HG02852 (cell line): ENCODE data around the gene ZNF846.
"Not testable (repeated sequence)": the region's sequence is repeated elsewhere in the genome, so short reads cannot be mapped to it uniquely, and the experiment has no call there.

Source experiments
- ATAC-seq: cut with Tn5 transposase; IDR thresholded peaks from one replicate; pipeline ENCODE4 v1.9.1; 2021; ENCODE audit warnings: mild to moderate bottlenecking, moderate library complexity; ENCODE audit not compliant: unreplicated experiment

Gene ZNF846

GRCh38 chr19:9785367-9786331 lies 17.1 kb upstream of the ZNF846 start:
- peak; percentile 68 for ATAC-seq

- ATAC-seq: not testable (repeated sequence)
Measured at GRCh38 chr19:9784163-9784496, 15.6 kb upstream of the ZNF846 start.

GRCh38 chr19:9782338-9782737 lies 13.8 kb upstream of the ZNF846 start:
- no peak for ATAC-seq

- no peak for ATAC-seq
Measured at GRCh38 chr19:9757544-9758501, 10.7 kb downstream of the ZNF846 start.

GRCh38 chr19:9752701-9753443 lies 15.7 kb downstream of the ZNF846 start:
- no peak for ATAC-seq

- no peak for ATAC-seq
Measured at GRCh38 chr19:9751446-9751845, 17.1 kb downstream of the ZNF846 start.

- ATAC-seq: no peak
Measured at GRCh38 chr19:9741476-9742171, 26.9 kb downstream of the ZNF846 start.

- no peak for ATAC-seq
Measured at GRCh38 chr19:9735986-9736385, 32.6 kb downstream of the ZNF846 start.

- not testable (repeated sequence) for ATAC-seq
Measured at GRCh38 chr19:9730056-9730455, 38.5 kb downstream of the ZNF846 start.

GRCh38 chr19:9729162-9729561 lies 39.4 kb downstream of the ZNF846 start:
- no peak for ATAC-seq

GRCh38 chr19:9727644-9728043 lies 40.9 kb downstream of the ZNF846 start:
- ATAC-seq: no peak

- ATAC-seq: not testable (repeated sequence)
Measured at GRCh38 chr19:9725508-9726201, 42.9 kb downstream of the ZNF846 start.

GRCh38 chr19:9724157-9724556 lies 44.4 kb downstream of the ZNF846 start:
- ATAC-seq: no peak

GRCh38 chr19:9721861-9722260 lies 46.7 kb downstream of the ZNF846 start:
- no peak for ATAC-seq

- no peak for ATAC-seq
Measured at GRCh38 chr19:9720541-9720940, 48.0 kb downstream of the ZNF846 start.

- no peak for ATAC-seq
Measured at GRCh38 chr19:9711815-9712214, 56.7 kb downstream of the ZNF846 start.

- no peak for ATAC-seq
Measured at GRCh38 chr19:9709305-9709704, 59.2 kb downstream of the ZNF846 start.

GRCh38 chr19:9705836-9706235 lies 62.7 kb downstream of the ZNF846 start:
- ATAC-seq: no peak

- no peak for ATAC-seq
Measured at GRCh38 chr19:9702186-9702585, 66.4 kb downstream of the ZNF846 start.
